ENCODE data around the gene HDAC8.
"Not testable (repeated sequence)": the region's sequence is repeated elsewhere in the genome, so short reads cannot be mapped to it uniquely, and the experiment has no call there.

HDAC8 gene

GRCh38 chrX:72373136-72373535, 199.5 kb downstream of the HDAC8 start:
- no peak for DNase-seq (ENCODE audit: low read depth)

GRCh38 chrX:72372735-72373134, 199.9 kb downstream of the HDAC8 start:
- no peak for DNase-seq (ENCODE audit: low read depth)

GRCh38 chrX:72371405-72371804, 201.2 kb downstream of the HDAC8 start:
- no peak for DNase-seq (ENCODE audit: low read depth)

GRCh38 chrX:72368796-72369195, 203.8 kb downstream of the HDAC8 start:
- no peak for DNase-seq (ENCODE audit: low read depth)

- DNase-seq (ENCODE audit: low read depth), result no peak
Measured at GRCh38 chrX:72367516-72367915, 205.1 kb downstream of the HDAC8 start.

- DNase-seq (ENCODE audit: low read depth), result no peak
Measured at GRCh38 chrX:72366701-72367454, 205.8 kb downstream of the HDAC8 start.

- DNase-seq (ENCODE audit: low read depth), result no peak
Measured at GRCh38 chrX:72366178-72366577, 206.5 kb downstream of the HDAC8 start.

- DNase-seq (ENCODE audit: low read depth), result no peak
Measured at GRCh38 chrX:72365126-72365525, 207.5 kb downstream of the HDAC8 start.

- no peak for DNase-seq (ENCODE audit: low read depth)
Measured at GRCh38 chrX:72360326-72360725, 212.3 kb downstream of the HDAC8 start.

GRCh38 chrX:72358313-72358712, 214.3 kb downstream of the HDAC8 start:
- DNase-seq (ENCODE audit: low read depth), result no peak

GRCh38 chrX:72352786-72353185, 219.9 kb downstream of the HDAC8 start:
- no peak for DNase-seq (ENCODE audit: low read depth)

GRCh38 chrX:72351606-72352334, 220.9 kb downstream of the HDAC8 start:
- DNase-seq (ENCODE audit: low read depth), result no peak

- DNase-seq (ENCODE audit: low read depth), result no peak
Measured at GRCh38 chrX:72349190-72349589, 223.5 kb downstream of the HDAC8 start.

- no peak for DNase-seq (ENCODE audit: low read depth)
Measured at GRCh38 chrX:72348247-72348979, 224.2 kb downstream of the HDAC8 start.

- DNase-seq (ENCODE audit: low read depth), result no peak
Measured at GRCh38 chrX:72347366-72347765, 225.3 kb downstream of the HDAC8 start.

GRCh38 chrX:72346302-72346949, 226.2 kb downstream of the HDAC8 start:
- no peak for DNase-seq (ENCODE audit: low read depth)

- no peak for DNase-seq (ENCODE audit: low read depth)
Measured at GRCh38 chrX:72340626-72341025, 232.0 kb downstream of the HDAC8 start.

GRCh38 chrX:72340041-72340440, 232.6 kb downstream of the HDAC8 start:
- no peak for DNase-seq (ENCODE audit: low read depth)

- no peak for DNase-seq (ENCODE audit: low read depth)
Measured at GRCh38 chrX:72330131-72330530, 242.5 kb downstream of the HDAC8 start.

- no peak for DNase-seq (ENCODE audit: low read depth)
Measured at GRCh38 chrX:72326605-72327300, 245.9 kb downstream of the HDAC8 start.

GRCh38 chrX:72319651-72320050, 253.0 kb downstream of the HDAC8 start:
- not testable (repeated sequence) for DNase-seq (ENCODE audit: low read depth)

- DNase-seq (ENCODE audit: low read depth), result no peak
Measured at GRCh38 chrX:72317139-72317538, 255.5 kb downstream of the HDAC8 start.
